GM19193 (cell line): ENCODE data around the gene ZNF281.

Experiments
- POLR2A ChIP-seq: IDR thresholded peaks from 4 replicates; pipeline ENCODE4 v1.6.1; 2011; ENCODE audit not compliant: insufficient read depth, insufficient read length; ENCODE audit errors: extremely low read depth

The ZNF281 gene

GRCh38 chr1:200411406-200412257 is 1.8 kb upstream of the ZNF281 start:
- TF ChIP-seq POLR2A = no peak

- TF ChIP-seq POLR2A = no peak
Measured at GRCh38 chr1:200410566-200410878, 686 bp upstream of the ZNF281 start.

- TF ChIP-seq POLR2A = no peak
Measured at GRCh38 chr1:200409203-200409760, 554 bp downstream of the ZNF281 start.

GRCh38 chr1:200406161-200406797 is 3.6 kb downstream of the ZNF281 start:
- no peak for TF ChIP-seq POLR2A

- TF ChIP-seq POLR2A = no peak
Measured at GRCh38 chr1:200405264-200405663, 4.6 kb downstream of the ZNF281 start.

GRCh38 chr1:200401708-200402107 is 8.1 kb downstream of the ZNF281 start:
- no peak for TF ChIP-seq POLR2A

GRCh38 chr1:200401263-200401662 is 8.6 kb downstream of the ZNF281 start:
- TF ChIP-seq POLR2A = no peak

GRCh38 chr1:200400556-200400955 is 9.3 kb downstream of the ZNF281 start:
- no peak for TF ChIP-seq POLR2A

- TF ChIP-seq POLR2A = no peak
Measured at GRCh38 chr1:200399860-200400259, 10.0 kb downstream of the ZNF281 start.

- no peak for TF ChIP-seq POLR2A
Measured at GRCh38 chr1:200398373-200398772, 11.5 kb downstream of the ZNF281 start.

GRCh38 chr1:200392625-200393185 is 17.1 kb downstream of the ZNF281 start:
- TF ChIP-seq POLR2A = no peak

- TF ChIP-seq POLR2A = no peak
Measured at GRCh38 chr1:200391747-200392146, 18.1 kb downstream of the ZNF281 start.

- no peak for TF ChIP-seq POLR2A
Measured at GRCh38 chr1:200388791-200389190, 21.0 kb downstream of the ZNF281 start.

GRCh38 chr1:200386416-200386815 is 23.4 kb downstream of the ZNF281 start:
- no peak for TF ChIP-seq POLR2A

- no peak for TF ChIP-seq POLR2A
Measured at GRCh38 chr1:200384818-200385390, 24.9 kb downstream of the ZNF281 start.

- TF ChIP-seq POLR2A = no peak
Measured at GRCh38 chr1:200381256-200381984, 28.4 kb downstream of the ZNF281 start.

- TF ChIP-seq POLR2A = no peak
Measured at GRCh38 chr1:200380589-200381021, 29.2 kb downstream of the ZNF281 start.
